Measurements from ENCODE around the gene MYOG.

- TF ChIP-seq CTCF (IDR thresholded peaks at IDR 0.05; ENCODE audit: poor library complexity) (no peak), EZH2 (IDR thresholded peaks at IDR 0.05; ENCODE audit: borderline replicate concordance) (no peak)
Observed at GRCh38 chr1:203044546-203045250, 41.1 kb downstream of the MYOG start.
